HG02571 (cell line): ENCODE data around the gene BIRC7.
A peak's percentile ranks its signal among the peaks of the same experiment; 100 is the strongest.
"Not testable (repeated sequence)": the region's sequence is repeated elsewhere in the genome, so short reads cannot be mapped to it uniquely, and the experiment has no call there.

Experiments
- ATAC-seq: cut with Tn5 transposase; IDR thresholded peaks from one replicate; pipeline ENCODE4 v1.9.1; 2021; ENCODE audit warnings: mild to moderate bottlenecking, moderate library complexity; ENCODE audit not compliant: unreplicated experiment

Gene BIRC7

DNA sequence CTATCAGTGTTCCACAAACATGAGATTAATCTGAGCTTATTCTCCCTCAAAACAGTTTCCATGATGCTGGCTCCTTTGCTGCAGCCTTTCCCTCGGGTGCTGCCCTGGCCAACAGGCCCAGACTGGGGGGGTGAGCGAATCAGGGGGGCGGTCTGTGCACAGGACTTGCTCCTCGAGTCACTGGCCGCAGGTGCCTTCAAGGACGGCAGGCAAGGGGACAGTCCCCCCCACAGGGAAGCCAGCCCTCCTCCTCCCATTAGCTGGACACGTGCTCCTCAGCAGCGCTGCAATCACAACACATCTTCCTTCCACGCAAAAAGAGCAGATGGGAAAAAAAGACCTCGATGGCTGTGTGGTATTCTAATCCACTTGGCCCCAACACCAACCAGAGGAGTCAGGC lies 29.8 kb upstream of the BIRC7 start:
- ATAC-seq = no peak

DNA sequence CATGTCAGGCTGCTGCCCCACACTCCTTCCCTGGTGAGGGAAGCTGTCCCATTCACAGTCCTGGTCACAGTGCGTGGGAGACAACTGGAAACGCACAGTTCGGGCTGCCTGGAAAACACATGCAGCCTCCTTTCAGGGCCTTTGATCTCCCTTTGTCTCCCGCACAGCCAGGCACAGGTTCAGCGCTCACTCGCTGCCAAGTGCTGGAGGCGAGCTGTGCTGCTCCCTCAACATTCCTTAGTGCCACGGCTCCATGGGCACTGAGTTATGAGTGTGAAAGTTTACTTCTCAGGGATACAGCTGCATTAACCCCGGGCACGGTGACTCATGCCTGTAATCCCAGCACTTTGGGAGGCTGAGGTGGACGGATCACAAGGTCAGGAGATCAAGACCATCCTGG lies 28.8 kb upstream of the BIRC7 start:
- no peak for ATAC-seq

DNA sequence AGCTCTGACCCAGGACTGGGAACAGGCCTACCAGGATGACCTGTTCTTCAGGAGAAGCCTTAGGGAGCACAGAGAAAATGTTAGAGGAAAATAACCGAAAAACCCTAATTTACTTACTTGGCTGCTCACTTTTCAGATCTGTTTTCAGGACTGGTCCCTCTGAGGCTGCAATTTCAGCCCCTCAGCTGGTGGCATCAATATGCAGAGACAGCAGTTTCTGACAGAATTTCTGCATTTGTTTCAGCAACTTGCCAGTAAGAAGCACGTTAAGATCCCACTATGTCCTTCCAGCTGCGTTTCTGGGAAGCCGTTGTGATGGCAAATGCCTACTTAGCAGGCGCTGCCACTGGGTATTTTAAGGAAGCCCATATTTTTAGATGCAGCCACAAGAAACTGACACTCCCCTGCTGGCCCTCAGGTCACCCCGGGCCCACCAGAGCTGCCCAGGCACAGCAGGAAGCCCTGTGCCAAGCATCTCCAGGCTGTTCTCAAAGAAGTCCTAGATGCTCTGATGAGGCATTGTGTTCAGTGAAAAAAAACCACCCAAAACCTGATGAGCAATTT lies 27.3 kb upstream of the BIRC7 start:
- no peak for ATAC-seq

DNA sequence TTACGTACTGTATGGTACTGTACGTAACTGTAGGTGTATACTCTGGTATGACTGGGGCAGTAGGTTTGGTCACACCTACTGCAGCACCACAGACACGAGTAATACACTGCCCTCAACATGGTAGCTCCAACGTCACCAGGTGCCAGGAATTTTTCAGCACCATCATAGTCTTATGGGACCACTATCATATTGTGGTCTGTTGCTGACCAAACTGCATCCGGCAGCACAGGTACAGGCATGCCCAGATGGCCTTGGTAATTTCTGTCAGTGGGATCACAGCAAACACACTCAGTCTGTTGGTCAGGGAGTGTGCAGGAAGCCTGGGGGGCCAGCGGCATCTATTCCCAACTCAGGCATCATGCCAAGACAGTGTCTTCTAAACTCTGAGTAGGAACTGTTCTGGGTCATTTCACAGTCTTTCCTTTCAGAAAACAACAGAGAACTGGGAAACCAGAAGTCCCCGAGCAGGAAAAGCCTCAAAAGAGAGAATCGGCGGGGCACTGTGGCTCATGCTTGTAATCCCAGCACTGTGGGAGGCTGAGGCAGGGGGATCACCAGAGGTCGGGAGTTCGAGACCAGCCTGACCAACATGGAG lies 25.6 kb upstream of the BIRC7 start:
- ATAC-seq = no peak

DNA sequence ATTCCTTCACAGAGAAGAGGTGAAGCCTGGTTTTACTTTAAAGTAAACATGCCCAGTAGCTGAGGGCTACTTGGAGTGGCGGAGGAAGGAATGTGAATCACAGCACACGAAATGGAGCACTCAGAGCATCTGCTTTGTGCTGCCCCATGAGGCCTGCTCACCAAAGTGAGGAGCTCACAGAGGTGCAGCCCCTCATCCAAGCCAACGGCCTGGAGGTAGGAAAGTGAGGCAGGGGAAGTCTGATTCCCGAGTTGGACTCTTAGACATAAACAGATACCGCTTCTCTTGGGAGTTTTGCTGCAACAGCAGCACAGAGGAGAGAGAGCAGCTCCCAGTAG lies 23.3 kb upstream of the BIRC7 start:
- no peak for ATAC-seq

DNA sequence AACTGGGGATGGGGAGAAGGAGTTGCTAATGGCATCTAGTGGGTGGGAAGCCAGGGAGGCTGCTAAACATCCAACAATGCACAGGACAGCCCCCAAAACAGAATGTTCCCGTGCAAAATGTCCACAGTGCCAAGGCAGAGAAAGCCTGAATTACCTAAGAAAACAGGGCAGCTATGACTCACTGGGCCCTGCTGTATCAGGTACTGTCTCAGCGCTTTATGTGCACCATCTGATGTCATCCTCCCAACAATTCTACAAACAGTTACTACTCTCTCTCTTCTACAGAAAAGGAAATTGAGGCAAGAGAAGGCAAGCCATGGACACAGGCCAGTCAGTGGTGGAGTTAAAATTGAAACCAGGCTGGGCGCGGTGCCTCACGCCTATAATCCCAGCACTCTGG lies 22.9 kb upstream of the BIRC7 start:
- ATAC-seq = no peak

DNA sequence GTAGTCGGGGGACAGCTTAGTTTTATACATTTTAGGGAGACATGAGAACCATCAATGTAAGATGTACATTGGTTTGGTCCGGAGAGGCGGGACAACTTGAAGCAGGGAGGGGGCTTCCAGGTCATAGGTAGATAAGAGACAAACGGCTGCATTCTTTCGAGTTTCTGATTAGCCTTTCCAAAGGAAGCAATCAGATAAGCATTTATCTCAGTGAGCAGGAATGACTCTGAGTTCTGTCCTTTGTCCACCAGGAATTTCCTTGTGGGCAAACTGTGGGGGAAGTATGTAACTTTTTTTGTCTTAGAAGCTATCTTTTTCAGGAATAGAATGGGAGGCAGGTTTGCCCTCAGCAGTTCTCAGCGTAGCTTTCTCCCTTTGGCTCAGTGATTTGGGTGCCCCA lies 21.2 kb upstream of the BIRC7 start:
- ATAC-seq = no peak

DNA sequence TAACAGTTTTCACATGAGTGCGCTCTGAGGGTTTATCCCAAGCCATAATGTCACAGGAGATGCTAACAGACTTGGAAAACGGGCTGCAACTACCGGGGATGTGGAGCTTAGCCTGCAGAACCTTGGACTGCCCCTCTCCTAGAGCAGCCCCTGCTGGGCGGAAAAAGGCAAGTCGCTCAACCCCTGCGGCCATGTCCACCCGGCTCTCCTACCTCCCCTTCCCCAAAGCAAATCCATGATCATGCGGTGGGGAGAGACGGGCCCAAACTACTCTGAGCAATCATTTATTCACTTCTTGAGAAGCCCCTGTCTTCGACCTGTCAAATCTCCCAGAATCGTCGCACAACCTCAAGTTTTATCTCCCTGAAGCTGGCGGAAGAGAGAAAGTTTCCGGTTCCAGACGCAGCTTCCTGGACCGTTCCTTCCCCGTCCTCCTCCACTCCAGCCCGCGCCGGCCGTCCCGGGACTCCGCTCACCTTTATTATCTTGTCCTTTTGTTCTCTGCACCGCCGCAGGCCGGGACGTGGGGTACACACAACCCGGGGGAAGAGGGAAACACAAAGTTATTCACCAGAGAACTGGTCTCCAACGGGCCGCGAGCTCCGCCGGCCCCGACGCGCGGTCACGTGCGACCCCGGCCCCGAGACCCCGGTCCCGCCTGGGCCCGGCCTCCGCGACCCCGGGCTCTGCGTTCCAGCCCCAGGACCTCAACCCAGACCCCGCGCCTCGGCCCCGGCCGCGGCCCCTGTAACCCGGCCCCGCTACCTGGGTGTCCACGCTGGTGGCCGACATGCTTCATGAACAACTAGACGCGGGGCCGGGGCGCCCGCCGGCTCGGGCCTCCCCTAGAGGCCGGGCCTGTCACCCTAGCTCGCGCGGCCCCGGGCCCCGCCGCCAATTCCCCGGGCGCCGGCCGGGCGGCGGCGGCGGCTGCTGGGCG lies 20.3 kb upstream of the BIRC7 start:
- ATAC-seq = no peak

DNA sequence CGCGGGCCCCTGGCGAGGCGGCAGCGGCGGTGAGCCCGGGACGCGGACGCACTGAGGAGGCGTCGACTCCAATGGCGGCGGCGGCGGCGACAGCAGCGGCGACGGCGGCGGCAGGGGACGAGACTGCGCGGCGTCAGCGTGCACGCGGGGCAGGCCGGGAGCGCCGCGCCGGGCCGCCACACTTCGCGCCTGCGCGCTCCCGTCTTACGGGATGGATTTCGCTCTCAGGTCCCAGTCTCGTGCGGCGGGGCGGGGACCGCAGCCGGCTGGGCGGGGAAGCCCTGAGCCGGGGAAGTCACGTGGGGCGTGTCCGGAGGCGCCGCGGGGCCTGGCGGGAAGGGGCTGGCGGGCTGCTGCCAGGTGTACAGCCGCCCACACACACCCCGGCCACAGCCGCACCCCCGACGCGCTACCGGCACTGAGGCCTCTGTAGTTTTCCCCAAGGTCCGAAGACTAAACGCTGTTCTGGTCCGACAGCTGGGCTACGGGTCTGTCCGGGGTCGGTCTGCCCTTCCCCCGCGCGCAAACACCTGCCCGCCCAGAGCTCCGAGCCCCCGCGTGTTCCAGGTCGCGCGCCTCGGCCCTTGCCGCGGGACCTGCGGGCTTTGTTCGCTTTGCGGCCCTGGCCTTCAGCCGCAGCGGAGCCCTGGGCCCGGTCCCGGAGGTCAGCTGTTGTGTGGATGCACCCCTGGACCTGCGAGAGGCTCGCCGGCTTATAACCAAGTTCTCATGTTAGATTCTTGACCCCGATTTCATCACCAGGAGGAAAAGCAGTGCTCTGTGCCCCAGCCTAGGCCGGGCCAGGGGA lies 19.5 kb upstream of the BIRC7 start, which contains the start of gene YTHDF1:
Gene YTHDF1, minus strand, starts transcription at position 91 of the 808 bp plus-strand sequence. CDS start 239 bp downstream, outside the sequence.
- ATAC-seq = peak; percentile 78

DNA sequence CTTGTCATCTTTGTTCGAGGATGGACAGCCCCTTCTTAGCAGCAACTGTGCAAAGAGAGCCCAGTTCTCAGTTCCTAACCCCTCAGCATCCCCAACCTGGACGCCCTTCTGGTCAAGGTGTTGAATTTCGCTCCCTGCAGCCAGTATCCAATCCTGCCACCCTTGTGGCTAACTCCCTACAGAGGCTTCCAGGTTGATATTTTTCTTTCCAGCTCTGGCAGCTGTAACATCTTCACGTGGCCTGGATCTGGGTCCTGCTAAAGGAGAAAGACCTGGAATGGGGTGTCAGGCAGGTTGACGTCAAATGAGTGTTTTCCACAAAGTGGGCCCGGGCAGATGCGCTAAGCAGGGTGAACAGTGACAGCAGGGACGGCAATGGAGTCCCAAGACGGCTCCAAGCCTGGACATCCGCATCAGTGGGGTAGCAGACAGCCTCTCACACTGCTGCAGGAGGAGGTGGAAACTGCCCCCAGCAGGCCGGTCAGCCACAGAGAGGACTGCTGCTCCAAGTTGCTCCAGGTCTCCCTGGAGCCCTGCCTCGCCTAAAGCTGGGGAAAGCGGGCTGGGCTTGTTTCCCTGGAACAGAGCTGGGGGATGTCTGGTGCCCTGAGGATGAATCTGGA lies 18.7 kb upstream of the BIRC7 start:
- no peak for ATAC-seq

DNA sequence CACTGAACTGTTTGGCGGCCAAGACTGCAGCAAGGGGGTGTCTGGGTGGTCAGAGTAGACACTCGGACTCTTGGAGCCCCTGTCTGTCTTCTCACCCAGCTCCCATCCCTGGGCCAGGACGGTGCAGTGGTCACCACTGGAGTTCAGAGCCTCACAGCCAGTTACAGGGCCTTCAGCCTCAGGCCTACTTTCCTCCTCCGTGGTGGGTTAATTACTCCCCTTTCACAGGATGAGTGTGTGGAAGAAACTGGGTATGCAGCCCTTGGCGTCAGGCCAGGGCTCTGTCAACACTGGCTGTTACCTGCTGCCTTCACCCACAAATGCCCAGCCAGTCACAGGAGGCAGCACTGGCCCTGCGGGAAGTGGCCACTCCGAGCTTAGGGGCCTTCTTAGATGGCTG lies 18.0 kb upstream of the BIRC7 start:
- ATAC-seq = no peak

DNA sequence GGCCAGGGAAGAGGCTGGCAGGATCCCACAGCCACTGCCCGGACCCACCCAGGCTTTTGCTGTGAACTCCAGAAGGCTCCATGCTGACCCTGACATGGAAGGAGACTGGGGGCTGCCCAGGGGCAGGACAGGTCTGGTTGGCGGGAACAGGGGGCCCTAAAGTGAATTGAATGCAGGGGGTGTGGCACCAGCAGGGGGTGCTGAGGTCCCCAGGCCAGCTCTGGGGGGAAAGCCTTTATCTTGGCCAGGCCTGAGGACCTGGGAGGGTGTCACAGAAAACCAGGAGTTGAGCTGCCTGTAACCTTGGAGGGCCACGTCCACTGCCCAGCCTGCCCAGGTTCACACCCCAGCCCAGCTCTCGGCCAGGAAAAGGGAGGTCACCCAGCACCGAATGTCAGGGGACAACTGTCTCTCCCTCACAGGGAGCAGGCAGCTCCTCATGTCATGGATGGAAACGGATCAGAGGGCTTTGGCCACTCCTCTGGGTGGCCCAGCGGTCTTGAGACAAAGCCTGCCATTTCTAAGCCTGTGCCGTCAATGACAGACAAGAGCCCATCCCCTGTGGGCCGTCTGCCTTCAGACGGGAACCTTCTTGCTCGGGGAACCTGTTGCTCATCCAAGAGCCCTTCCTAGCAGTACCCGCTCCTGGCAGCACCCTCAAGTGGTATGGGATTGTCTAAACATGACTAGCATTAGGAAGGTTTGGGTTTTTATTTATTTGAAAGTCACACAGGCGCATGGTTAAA lies 16.8 kb upstream of the BIRC7 start:
- no peak for ATAC-seq

DNA sequence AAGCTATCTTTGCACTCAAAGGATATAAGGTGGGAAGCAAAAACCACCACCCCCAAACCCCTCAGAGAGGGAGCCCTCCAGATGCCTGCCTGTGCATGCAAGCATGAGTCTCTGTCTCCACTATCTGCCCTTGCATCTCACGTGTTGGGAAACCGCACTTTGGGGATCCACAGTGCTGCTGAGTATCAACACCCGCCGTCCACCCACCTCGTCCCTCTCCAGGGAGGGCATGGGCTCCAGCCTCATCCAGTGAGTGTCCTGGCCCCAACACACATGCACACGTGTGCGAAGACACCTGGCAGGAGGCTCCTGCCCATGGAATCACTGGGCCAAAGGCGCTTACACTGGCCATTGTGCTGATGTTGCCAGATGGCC lies 16.3 kb upstream of the BIRC7 start:
- ATAC-seq = no peak

DNA sequence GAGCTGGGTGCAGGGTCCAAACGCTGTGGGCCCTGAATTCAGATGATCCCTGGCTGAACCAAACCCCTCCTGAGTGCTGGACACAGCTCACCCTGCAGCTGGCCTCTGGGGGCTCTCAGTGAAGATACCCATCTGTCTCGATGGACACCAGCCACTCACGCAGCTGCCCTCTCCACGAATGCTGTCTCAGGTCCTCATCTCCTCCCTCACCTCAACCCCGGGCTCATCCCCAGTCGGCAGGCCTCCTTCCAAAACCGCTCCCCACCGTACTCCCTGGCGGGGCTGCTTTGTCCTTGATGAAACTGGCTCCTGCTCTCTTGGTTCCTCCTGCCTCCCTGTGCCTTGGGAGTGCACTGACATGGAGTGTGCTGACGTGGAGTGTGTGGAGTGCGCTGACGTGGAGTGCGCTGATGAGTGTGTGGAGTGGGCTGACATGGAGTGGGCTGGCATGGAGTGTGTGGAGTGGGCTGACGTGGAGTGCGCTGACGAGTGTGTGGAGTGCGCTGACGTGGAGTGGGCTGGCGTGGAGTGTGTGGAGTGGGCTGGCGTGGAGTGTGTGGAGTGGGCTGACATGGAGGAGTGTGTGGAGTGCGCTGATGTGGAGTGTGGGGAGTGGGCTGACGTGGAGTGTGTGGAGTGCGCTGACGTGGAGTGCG lies 15.7 kb upstream of the BIRC7 start:
- no peak for ATAC-seq

DNA sequence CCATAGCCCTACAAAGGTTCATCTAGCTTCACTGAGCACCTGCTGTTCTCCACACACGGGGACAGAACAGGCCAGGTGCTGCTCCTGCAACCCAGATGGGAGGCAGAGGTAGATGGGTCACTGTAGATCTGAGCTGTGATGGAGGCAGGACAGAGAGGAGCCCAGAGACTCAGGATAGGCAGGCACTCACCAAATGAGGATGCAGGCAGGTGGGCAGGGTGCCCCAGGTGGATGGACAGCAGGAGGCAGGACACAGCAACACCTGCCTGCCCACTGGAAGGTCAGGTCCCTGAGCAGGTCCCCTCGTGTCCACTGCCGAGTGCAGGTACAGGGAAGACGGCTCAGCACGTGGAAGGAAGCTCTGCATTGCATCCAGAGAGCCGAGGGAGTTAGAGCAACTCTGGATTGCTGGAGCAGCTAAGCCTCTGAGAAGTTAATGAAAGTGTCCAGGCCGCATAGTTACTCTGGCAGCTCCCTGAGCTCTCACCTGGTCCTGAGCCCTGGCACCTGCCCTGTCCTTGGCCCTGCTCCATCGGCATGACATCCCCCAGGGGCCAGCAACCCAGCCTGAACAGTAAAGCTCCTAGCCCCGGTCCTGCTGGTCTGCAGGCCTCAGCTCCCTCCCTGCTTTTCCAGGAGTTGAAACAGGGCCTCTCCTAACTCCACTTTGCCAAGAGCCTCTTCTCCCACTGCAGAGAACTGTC lies 14.9 kb upstream of the BIRC7 start:
- ATAC-seq = no peak

DNA sequence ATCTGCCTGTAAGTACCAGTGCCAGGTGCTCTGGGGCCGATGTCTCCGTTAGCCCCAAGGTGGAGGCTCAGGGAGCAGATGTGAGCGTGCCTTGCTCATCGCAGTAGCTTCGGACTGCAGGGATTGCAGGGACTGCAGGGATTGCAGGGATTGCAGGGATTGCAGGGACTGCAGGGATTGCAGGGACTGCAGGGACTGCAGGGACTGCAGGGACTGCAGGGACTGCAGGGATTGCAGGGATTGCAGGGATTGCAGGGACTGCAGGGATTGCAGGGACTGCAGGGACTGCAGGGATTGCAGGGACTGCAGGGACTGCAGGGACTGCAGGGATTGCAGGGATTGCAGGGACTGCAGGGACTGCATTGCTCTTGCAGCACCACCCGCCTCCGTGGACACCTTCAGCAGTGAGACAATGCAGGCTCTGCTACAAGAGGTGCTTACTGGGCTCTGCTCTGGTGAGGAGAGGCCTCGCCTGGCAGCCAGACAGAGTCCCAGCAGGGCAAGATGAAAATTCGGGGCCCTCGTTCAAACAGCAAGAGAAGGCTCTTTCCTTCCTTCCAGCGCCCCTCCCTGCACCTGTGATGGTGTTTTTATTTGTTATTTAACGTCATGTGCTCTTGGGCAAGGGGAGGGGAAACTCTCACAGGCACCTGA lies 14.2 kb upstream of the BIRC7 start:
- not testable (repeated sequence) for ATAC-seq

DNA sequence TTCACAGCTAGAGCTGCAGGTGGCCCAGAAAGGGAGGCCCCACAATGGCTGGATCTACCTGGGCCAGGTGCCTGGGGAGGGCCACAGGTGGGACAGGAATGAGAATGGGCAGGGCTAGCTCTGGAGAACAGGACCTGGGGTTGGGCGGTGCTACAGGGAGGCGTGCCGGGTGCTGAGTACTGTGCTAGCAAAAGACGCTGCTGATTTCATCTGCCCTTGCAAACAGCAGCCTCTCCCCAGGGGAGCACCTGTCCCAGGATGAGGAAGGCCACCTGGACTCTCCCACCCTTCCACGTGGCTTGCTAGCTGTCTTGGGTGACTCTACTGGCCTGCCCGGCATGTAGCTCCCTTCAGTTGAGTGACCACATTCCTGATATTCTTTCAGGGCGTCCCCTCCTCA lies 13.2 kb upstream of the BIRC7 start:
- no peak for ATAC-seq

DNA sequence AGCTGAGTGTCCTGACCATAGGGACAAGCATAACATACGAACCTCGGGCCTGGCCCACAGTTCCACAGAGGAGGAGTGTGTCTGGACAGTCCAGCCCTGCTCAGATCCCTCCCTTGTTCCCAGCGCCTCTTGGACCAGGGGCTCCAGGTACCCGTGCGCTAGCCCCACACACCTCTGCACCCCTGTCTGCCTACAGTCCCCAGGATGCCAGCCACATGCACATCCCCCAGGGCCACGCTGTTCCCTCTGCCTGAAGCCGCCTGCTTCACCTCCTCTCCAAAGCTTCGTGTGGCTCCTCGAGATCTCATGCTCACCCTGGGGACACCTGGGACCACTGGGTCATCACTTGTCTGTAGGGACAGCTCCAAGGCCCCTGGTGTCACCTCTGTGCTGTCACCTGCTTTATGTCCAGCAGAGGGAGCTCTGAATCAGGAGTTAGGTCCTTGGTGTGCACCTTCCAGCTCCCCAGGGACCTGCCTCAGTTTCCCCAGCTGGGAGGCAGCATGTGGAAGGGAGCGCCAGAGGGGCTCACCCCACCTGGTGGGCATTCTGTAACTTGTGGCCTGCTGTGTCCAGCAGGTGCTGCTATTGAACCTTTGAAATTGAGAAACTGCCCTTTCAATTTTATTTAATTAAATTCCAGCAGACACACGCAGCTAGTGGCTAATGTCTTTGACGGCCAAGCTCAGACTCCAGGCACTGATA lies 12.4 kb upstream of the BIRC7 start:
- no peak for ATAC-seq
